Ascending aorta (tissue), 2 donors: Measurements from ENCODE around the gene NCKAP5. TPM values are rescaled to one million over a fixed set of nuclear protein-coding genes. Genes with fewer than 3 reads are reported as not detected.

Experiments
- DNase-seq, 2 donors: peaks; one replicate each; pipeline ENCODE4 v3.0.0-alpha.2; 2019; ENCODE audit warnings: low spot score in 2 of 2
- H3K27ac ChIP-seq, 2 donors: fragments of 200-600 bp; sonication (generic); one replicate each; pipeline ENCODE4 v1.5.1; 2016 to 2017; ENCODE audit warnings: mild to moderate bottlenecking in 1 of 2
- H3K27me3 ChIP-seq: fragments of 200-600 bp; sonication (generic); one replicate; pipeline ENCODE4 v1.5.1; 2017
- H3K36me3 ChIP-seq, 2 donors: fragments of 200-600 bp; sonication (generic); one replicate each; pipeline ENCODE4 v1.5.1; 2016
- H3K4me1 ChIP-seq, 2 donors: fragments of 200-600 bp; sonication (generic); one replicate each; pipeline ENCODE4 v1.5.1; 2016 to 2017; ENCODE audit warnings: mild to moderate bottlenecking in 1 of 2
- H3K4me3 ChIP-seq, 2 donors: fragments of 200-600 bp; sonication (generic); one replicate each; pipeline ENCODE4 v1.5.1; 2016 to 2017; ENCODE audit warnings: mild to moderate bottlenecking in 1 of 2
- H3K9me3 ChIP-seq, 2 donors: fragments of 200-600 bp; sonication (generic); one replicate each; pipeline ENCODE4 v1.5.1; 2016
- CTCF ChIP-seq, 3 experiments: fragments of 200-600 bp in 2 of 3; fragments of 450-650 bp in 1 of 3; sonication (generic) in 2 of 3; IDR thresholded peaks; one replicate each; pipeline ENCODE4 v1.5.1; 2016 to 2019; ENCODE audit warnings: antibody characterized with exemption in 3 of 3, mild to moderate bottlenecking in 1 of 3, moderate library complexity in 1 of 3
- intact Hi-C: fragments of 100-400 bp; cut with DNase I; formaldehyde crosslinking; loops from one replicate; pipeline ENCODE4 v1.15.1; 2023
- total RNA-seq: library from RNA; depleted of rRNA; stranded (reverse); fragments of >200 nt; gene quantifications from one replicate; pipeline ENCODE4 v1.1.0, GENCODE V29; 2016

Gene NCKAP5
- total RNA-seq, 1 donor from 2014 or later = 0.75 TPM

- intact Hi-C loops = no loop called here
- H3K4me3 ChIP-seq = no peak overlapping the region
- no peak overlapping the region for H3K27ac ChIP-seq
- H3K27me3 ChIP-seq = no peaks in the 10 kb centered on the region
- TF ChIP-seq CTCF (IDR thresholded peaks at IDR 0.05) = no peak
- H3K4me1 ChIP-seq = no peaks in the 10 kb centered on the region
- no peak for DNase-seq
- H3K36me3 ChIP-seq = no peaks in the 10 kb centered on the region
- no peaks in the 10 kb centered on the region for H3K9me3 ChIP-seq
These were observed 233.3 kb downstream of the NCKAP5 start for GRCh38 chr2:133334923-133335322.

GRCh38 chr2:133333181-133333580 lies 235.1 kb downstream of the NCKAP5 start:
- no peaks in the 10 kb centered on the region for H3K4me1 ChIP-seq
- no peak for TF ChIP-seq CTCF (IDR thresholded peaks at IDR 0.05)
- H3K9me3 ChIP-seq = no peaks in the 10 kb centered on the region
- no peak overlapping the region for H3K4me3 ChIP-seq
- intact Hi-C loops = no loop called here
- no peaks in the 10 kb centered on the region for H3K27me3 ChIP-seq
- DNase-seq = no peak
- no peaks in the 10 kb centered on the region for H3K36me3 ChIP-seq
- no peak overlapping the region for H3K27ac ChIP-seq

GRCh38 chr2:133331436-133331835 lies 236.8 kb downstream of the NCKAP5 start:
- H3K27me3 ChIP-seq = no peaks in the 10 kb centered on the region
- H3K36me3 ChIP-seq = no peaks in the 10 kb centered on the region
- no peak for TF ChIP-seq CTCF (IDR thresholded peaks at IDR 0.05)
- intact Hi-C loops = no loop called here
- no peaks in the 10 kb centered on the region for H3K9me3 ChIP-seq
- H3K4me3 ChIP-seq = no peak overlapping the region
- H3K27ac ChIP-seq = no peak overlapping the region
- H3K4me1 ChIP-seq = no peaks in the 10 kb centered on the region
- no peak for DNase-seq

GRCh38 chr2:133326652-133327397 lies 241.4 kb downstream of the NCKAP5 start:
- DNase-seq = no peak
- no peaks in the 10 kb centered on the region for H3K27me3 ChIP-seq
- no peaks in the 10 kb centered on the region for H3K4me1 ChIP-seq
- TF ChIP-seq CTCF (IDR thresholded peaks at IDR 0.05) = no peak
- no peak overlapping the region for H3K27ac ChIP-seq
- no peaks in the 10 kb centered on the region for H3K36me3 ChIP-seq
- no peak overlapping the region for H3K4me3 ChIP-seq
- no peaks in the 10 kb centered on the region for H3K9me3 ChIP-seq
- intact Hi-C loops = no loop called here

DNA sequence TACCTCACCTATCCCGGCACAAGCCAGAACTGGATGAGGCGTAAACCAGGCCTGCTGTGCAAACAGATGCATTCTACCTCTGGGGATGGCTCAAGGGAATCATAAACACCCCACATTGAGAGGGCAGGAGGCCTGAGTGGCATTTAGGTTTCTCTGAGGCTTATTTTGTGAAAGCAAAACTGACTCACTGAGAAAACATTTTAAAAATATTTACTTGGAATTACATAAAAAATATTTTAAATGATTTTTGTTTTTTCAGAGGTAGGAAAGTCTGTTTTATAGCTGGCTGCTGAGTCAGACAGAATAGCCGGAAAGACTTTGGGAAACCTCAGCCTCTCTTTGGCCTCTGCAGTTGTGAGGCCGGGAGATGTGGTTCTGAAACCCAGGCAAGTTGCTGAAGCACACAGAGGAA lies 244.1 kb downstream of the NCKAP5 start:
- no peaks in the 10 kb centered on the region for H3K36me3 ChIP-seq
- no peak overlapping the region for H3K4me3 ChIP-seq
- TF ChIP-seq CTCF (IDR thresholded peaks at IDR 0.05) = no peak
- H3K9me3 ChIP-seq = no peaks in the 10 kb centered on the region
- no peaks in the 10 kb centered on the region for H3K27me3 ChIP-seq
- no peaks in the 10 kb centered on the region for H3K4me1 ChIP-seq
- no peak for DNase-seq
- intact Hi-C loops = no loop called here
- H3K27ac ChIP-seq = no peak overlapping the region

- TF ChIP-seq CTCF (IDR thresholded peaks at IDR 0.05) = no peak
- H3K27ac ChIP-seq = no peak overlapping the region
- no peak for DNase-seq
- H3K36me3 ChIP-seq = no peaks in the 10 kb centered on the region
- no peaks in the 10 kb centered on the region for H3K9me3 ChIP-seq
- H3K4me1 ChIP-seq = no peaks in the 10 kb centered on the region
- no peaks in the 10 kb centered on the region for H3K27me3 ChIP-seq
- no peak overlapping the region for H3K4me3 ChIP-seq
- intact Hi-C loops = no loop called here
These were observed 245.4 kb downstream of the NCKAP5 start for GRCh38 chr2:133322909-133323308.
